GM23338 (cell line): ENCODE data around the gene OR52J3. TPM values are rescaled to one million over a fixed set of nuclear protein-coding genes. Genes with fewer than 3 reads are reported as not detected.

ENCODE experiments used
- ATAC-seq: fragments of 200-7000 bp; cut with Tn5 transposase; 3 replicates; pipeline ENCODE4 v1.9.1; 2020
- DNase-seq: peaks from one replicate; pipeline ENCODE4 v3.0.0-alpha.2; 2015; ENCODE audit warnings: low spot score
- H2AFZ ChIP-seq: fragments of 200-600 bp; sonication (generic); 2 replicates; pipeline ENCODE4 v1.8.0; 2016; ENCODE audit warnings: antibody characterized with exemption, mild to moderate bottlenecking, moderate library complexity
- H3F3A ChIP-seq: fragments of 200-600 bp; sonication (generic); replicated peaks from 2 replicates; pipeline ENCODE4 v1.8.0; 2017; ENCODE audit warnings: antibody characterized with exemption, mixed run types, low read depth
- H3K27ac ChIP-seq: fragments of 200-600 bp; sonication (generic); 2 replicates; pipeline ENCODE4 v1.6.1; 2016; ENCODE audit warnings: low read depth
- H3K27me3 ChIP-seq: fragments of 200-600 bp; sonication (generic); 2 replicates; pipeline ENCODE4 v1.8.0; 2016; ENCODE audit warnings: mild to moderate bottlenecking, mixed run types, moderate library complexity; ENCODE audit not compliant: insufficient read depth
- H3K36me3 ChIP-seq: fragments of 200-600 bp; sonication (generic); 2 replicates; pipeline ENCODE4 v1.8.0; 2016; ENCODE audit warnings: mild to moderate bottlenecking; ENCODE audit not compliant: insufficient read depth
- H3K4me1 ChIP-seq: fragments of 200-600 bp; sonication (generic); 2 replicates; pipeline ENCODE4 v1.8.0; 2016; ENCODE audit warnings: mild to moderate bottlenecking, moderate library complexity; ENCODE audit not compliant: insufficient read depth
- H3K4me2 ChIP-seq: fragments of 200-600 bp; sonication (generic); 2 replicates; pipeline ENCODE4 v1.7.1; 2017; ENCODE audit warnings: mixed run types
- H3K4me3 ChIP-seq: fragments of 200-600 bp; sonication (generic); 2 replicates; pipeline ENCODE4 v1.6.1; 2016; ENCODE audit warnings: mixed run types
- H3K79me2 ChIP-seq: fragments of 200-600 bp; sonication (generic); replicated peaks from 2 replicates; pipeline ENCODE4 v1.8.0; 2017; ENCODE audit warnings: mild to moderate bottlenecking; ENCODE audit not compliant: insufficient read depth
- H3K9me2 ChIP-seq: fragments of 200-600 bp; sonication (generic); 2 replicates; pipeline ENCODE4 v1.8.0; 2017; ENCODE audit not compliant: insufficient read depth
- H4K20me1 ChIP-seq: fragments of 200-600 bp; sonication (generic); replicated peaks from 2 replicates; pipeline ENCODE4 v1.8.0; 2017; ENCODE audit warnings: mild to moderate bottlenecking; ENCODE audit not compliant: insufficient read depth
- H3K27ac Mint-ChIP-seq: 2 replicates; pipeline ENCODE4 v1.8.0; 2020; ENCODE audit warnings: inconsistent platforms, mild to moderate bottlenecking, moderate library complexity, mixed read lengths
- H3K27me3 Mint-ChIP-seq: 3 replicates; pipeline ENCODE4 v1.8.0; 2022; ENCODE audit warnings: low read depth, mild to moderate bottlenecking, moderate library complexity, mixed read lengths, inconsistent platforms; ENCODE audit not compliant: insufficient read depth, poor library complexity
- H3K36me3 Mint-ChIP-seq: 3 replicates; pipeline ENCODE4 v1.8.0; 2021; ENCODE audit warnings: low read depth, mild to moderate bottlenecking, inconsistent platforms, moderate library complexity, mixed read lengths
- H3K4me1 Mint-ChIP-seq: 3 replicates; pipeline ENCODE4 v1.8.0; 2020; ENCODE audit warnings: mild to moderate bottlenecking, inconsistent platforms, mixed read lengths
- H3K4me3 Mint-ChIP-seq: 3 replicates; pipeline ENCODE4 v1.8.0; 2021; ENCODE audit warnings: moderate library complexity, mild to moderate bottlenecking, inconsistent platforms, mixed read lengths
- H3K9me3 Mint-ChIP-seq: 3 replicates; pipeline ENCODE4 v1.8.0; 2020; ENCODE audit warnings: moderate library complexity, mild to moderate bottlenecking, inconsistent platforms, mixed read lengths
- POLR2AphosphoS5 ChIP-seq: IDR thresholded peaks from 2 replicates; pipeline ENCODE4 v1.6.1; 2016; ENCODE audit warnings: antibody characterized with exemption, low read depth
- REST ChIP-seq: IDR thresholded peaks from one replicate; pipeline ENCODE4 v1.6.1; 2018; ENCODE audit warnings: antibody characterized with exemption; ENCODE audit not compliant: unreplicated experiment
- ZNF114 ChIP-seq: fragments of 250-450 bp; sonication (Bioruptor Pico); IDR thresholded peaks from 2 replicates; pipeline ENCODE4 v1.5.0; 2020; ENCODE audit warnings: mild to moderate bottlenecking, moderate library complexity
- polyA plus RNA-seq: library from polyadenylated mRNA; unstranded; fragments of >200 nt; fragmentation: Nextera tagmentation; extraction: Ambion mirVana; gene quantifications from 2 replicates; pipeline ENCODE4 v1.2.1, GENCODE V29; 2016
- total RNA-seq: library from RNA; depleted of rRNA; stranded (reverse); fragments of >200 nt; shearing (Covaris generic); gene quantifications from 2 replicates; pipeline ENCODE4 v1.2.3, GENCODE V29; 2014
- TF ChIP-seq, protein P1 (sequence below): fragments of 250-450 bp; sonication (Bioruptor Pico); IDR thresholded peaks from 2 replicates; pipeline ENCODE4 v1.5.0; 2020; ENCODE audit warnings: mild to moderate bottlenecking, moderate library complexity
- TF ChIP-seq, protein P2 (sequence below), 2 experiments: fragments of 200-600 bp in 1 of 2; sonication (generic) in 1 of 2; conservative IDR thresholded peaks; 2 replicates each; pipeline versions ENCODE4 v1.5.1 to v1.6.1; 2016 to 2017; ENCODE audit warnings: antibody characterized with exemption in 2 of 2, low read depth in 2 of 2, mild to moderate bottlenecking in 2 of 2, moderate library complexity in 1 of 2

OR52J3 gene
- total and polyA plus RNA-seq, 2 experiments from 2014 or later: not detected

- no peak for TF ChIP-seq REST
Measured at GRCh38 chr11:5038341-5038740, 8.0 kb upstream of the OR52J3 start (continued).

DNA sequence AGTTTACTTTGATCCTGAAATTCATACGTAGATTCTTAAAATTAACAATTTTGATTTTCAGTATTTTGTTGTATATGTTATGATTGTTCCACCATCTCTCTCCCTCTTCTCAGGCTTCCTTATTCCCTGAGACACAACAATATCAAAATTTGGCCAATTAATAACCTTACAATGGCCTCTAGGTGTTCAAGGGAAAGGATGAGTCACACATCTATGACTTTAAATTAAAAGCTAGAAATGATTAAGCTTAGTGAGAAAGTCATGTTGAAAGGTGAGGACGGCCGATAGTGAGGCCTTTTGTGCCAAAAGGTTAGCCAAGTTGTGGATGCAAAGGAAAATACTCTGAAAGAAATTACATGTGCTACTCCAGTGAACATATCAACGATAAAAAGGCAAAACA lies 5.5 kb upstream of the OR52J3 start:
- no peak for DNase-seq
- Mint-ChIP-seq H3K9me3 (no peaks in the 10 kb centered on the region), H3K27me3 (no peaks in the 10 kb centered on the region), H3K36me3 (no peaks in the 10 kb centered on the region), H3K27ac (no peak overlapping the region), H3K4me1 (no peaks in the 10 kb centered on the region), H3K4me3 (no peak overlapping the region)
- no peak overlapping the region for H3K4me2 ChIP-seq
- H3K4me3 ChIP-seq: no peak overlapping the region
- H3F3A ChIP-seq: no peaks in the 10 kb centered on the region
- no peak overlapping the region for H3K27ac ChIP-seq
- no peaks in the 10 kb centered on the region for H3K4me1 ChIP-seq
- no peaks in the 10 kb centered on the region; the same call in 1 of the 2 replicates for H3K9me2 ChIP-seq
- no peak overlapping the region for H2AFZ ChIP-seq
- H3K79me2 ChIP-seq: no peaks in the 10 kb centered on the region
- no peaks in the 10 kb centered on the region for H3K36me3 ChIP-seq
- H3K27me3 ChIP-seq: no peaks in the 10 kb centered on the region
- ATAC-seq: no peak
- TF ChIP-seq, protein P1, sequence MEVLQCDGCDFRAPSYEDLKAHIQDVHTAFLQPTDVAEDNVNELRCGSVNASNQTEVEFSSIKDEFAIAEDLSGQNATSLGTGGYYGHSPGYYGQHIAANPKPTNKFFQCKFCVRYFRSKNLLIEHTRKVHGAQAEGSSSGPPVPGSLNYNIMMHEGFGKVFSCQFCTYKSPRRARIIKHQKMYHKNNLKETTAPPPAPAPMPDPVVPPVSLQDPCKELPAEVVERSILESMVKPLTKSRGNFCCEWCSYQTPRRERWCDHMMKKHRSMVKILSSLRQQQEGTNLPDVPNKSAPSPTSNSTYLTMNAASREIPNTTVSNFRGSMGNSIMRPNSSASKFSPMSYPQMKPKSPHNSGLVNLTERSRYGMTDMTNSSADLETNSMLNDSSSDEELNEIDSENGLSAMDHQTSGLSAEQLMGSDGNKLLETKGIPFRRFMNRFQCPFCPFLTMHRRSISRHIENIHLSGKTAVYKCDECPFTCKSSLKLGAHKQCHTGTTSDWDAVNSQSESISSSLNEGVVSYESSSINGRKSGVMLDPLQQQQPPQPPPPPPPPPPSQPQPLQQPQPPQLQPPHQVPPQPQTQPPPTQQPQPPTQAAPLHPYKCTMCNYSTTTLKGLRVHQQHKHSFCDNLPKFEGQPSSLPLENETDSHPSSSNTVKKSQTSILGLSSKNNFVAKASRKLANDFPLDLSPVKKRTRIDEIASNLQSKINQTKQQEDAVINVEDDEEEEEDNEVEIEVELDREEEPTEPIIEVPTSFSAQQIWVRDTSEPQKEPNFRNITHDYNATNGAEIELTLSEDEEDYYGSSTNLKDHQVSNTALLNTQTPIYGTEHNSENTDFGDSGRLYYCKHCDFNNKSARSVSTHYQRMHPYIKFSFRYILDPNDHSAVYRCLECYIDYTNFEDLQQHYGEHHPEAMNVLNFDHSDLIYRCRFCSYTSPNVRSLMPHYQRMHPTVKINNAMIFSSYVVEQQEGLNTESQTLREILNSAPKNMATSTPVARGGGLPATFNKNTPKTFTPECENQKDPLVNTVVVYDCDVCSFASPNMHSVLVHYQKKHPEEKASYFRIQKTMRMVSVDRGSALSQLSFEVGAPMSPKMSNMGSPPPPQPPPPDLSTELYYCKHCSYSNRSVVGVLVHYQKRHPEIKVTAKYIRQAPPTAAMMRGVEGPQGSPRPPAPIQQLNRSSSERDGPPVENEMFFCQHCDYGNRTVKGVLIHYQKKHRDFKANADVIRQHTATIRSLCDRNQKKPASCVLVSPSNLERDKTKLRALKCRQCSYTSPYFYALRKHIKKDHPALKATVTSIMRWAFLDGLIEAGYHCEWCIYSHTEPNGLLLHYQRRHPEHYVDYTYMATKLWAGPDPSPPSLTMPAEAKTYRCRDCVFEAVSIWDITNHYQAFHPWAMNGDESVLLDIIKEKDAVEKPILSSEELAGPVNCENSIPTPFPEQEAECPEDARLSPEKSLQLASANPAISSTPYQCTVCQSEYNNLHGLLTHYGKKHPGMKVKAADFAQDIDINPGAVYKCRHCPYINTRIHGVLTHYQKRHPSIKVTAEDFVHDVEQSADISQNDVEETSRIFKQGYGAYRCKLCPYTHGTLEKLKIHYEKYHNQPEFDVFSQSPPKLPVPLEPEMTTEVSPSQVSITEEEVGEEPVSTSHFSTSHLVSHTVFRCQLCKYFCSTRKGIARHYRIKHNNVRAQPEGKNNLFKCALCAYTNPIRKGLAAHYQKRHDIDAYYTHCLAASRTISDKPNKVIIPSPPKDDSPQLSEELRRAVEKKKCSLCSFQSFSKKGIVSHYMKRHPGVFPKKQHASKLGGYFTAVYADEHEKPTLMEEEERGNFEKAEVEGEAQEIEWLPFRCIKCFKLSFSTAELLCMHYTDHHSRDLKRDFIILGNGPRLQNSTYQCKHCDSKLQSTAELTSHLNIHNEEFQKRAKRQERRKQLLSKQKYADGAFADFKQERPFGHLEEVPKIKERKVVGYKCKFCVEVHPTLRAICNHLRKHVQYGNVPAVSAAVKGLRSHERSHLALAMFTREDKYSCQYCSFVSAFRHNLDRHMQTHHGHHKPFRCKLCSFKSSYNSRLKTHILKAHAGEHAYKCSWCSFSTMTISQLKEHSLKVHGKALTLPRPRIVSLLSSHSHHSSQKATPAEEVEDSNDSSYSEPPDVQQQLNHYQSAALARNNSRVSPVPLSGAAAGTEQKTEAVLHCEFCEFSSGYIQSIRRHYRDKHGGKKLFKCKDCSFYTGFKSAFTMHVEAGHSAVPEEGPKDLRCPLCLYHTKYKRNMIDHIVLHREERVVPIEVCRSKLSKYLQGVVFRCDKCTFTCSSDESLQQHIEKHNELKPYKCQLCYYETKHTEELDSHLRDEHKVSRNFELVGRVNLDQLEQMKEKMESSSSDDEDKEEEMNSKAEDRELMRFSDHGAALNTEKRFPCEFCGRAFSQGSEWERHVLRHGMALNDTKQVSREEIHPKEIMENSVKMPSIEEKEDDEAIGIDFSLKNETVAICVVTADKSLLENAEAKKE: no peak
- TF ChIP-seq POLR2AphosphoS5 (no peak), ZNF114 (no peak)
- TF ChIP-seq, protein P2, sequence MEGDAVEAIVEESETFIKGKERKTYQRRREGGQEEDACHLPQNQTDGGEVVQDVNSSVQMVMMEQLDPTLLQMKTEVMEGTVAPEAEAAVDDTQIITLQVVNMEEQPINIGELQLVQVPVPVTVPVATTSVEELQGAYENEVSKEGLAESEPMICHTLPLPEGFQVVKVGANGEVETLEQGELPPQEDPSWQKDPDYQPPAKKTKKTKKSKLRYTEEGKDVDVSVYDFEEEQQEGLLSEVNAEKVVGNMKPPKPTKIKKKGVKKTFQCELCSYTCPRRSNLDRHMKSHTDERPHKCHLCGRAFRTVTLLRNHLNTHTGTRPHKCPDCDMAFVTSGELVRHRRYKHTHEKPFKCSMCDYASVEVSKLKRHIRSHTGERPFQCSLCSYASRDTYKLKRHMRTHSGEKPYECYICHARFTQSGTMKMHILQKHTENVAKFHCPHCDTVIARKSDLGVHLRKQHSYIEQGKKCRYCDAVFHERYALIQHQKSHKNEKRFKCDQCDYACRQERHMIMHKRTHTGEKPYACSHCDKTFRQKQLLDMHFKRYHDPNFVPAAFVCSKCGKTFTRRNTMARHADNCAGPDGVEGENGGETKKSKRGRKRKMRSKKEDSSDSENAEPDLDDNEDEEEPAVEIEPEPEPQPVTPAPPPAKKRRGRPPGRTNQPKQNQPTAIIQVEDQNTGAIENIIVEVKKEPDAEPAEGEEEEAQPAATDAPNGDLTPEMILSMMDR (conservative IDR thresholded peaks at IDR 0.05; ENCODE audit: low read depth in 2 of 2): no peak
- no peaks in the 10 kb centered on the region for H4K20me1 ChIP-seq
